Measurements from ENCODE around the gene COG1.
"Not testable (repeated sequence)": the region's sequence is repeated elsewhere in the genome, so short reads cannot be mapped to it uniquely, and the experiment has no call there.

Gene COG1

GRCh38 chr17:73192894-73193701 lies at the start of gene COG1:
COG1 (plus strand) TSS chr17:73193055; CDS start chr17:73193070, 15 bp downstream.
- H3K27ac ChIP-seq, result peak within 1 kb of the TSS; percentile 89
- H3K4me1 ChIP-seq (ENCODE audit: low read depth, poor library complexity, severe bottlenecking), result peaks cover 24% of the 10 kb centered on the region
- H3K79me2 ChIP-seq (ENCODE audit: insufficient read depth, low read depth), result peaks cover 18% of the 10 kb centered on the region; the same call in 1 of the 2 replicates
- no peaks in the 10 kb centered on the region for H3K27me3 ChIP-seq (ENCODE audit: insufficient read depth, low read depth)
- peak within 1 kb of the TSS; percentile 100 for H3K4me2 ChIP-seq
- H3K9ac ChIP-seq, result peak within 1 kb of the TSS; percentile 93
- peak within 1 kb of the TSS; percentile 35 for H3K4me3 ChIP-seq (IDR thresholded peaks at IDR 0.05; ENCODE audit: insufficient read depth, low read depth, low read length)
- TF ChIP-seq, protein P1, sequence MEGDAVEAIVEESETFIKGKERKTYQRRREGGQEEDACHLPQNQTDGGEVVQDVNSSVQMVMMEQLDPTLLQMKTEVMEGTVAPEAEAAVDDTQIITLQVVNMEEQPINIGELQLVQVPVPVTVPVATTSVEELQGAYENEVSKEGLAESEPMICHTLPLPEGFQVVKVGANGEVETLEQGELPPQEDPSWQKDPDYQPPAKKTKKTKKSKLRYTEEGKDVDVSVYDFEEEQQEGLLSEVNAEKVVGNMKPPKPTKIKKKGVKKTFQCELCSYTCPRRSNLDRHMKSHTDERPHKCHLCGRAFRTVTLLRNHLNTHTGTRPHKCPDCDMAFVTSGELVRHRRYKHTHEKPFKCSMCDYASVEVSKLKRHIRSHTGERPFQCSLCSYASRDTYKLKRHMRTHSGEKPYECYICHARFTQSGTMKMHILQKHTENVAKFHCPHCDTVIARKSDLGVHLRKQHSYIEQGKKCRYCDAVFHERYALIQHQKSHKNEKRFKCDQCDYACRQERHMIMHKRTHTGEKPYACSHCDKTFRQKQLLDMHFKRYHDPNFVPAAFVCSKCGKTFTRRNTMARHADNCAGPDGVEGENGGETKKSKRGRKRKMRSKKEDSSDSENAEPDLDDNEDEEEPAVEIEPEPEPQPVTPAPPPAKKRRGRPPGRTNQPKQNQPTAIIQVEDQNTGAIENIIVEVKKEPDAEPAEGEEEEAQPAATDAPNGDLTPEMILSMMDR (conservative IDR thresholded peaks at IDR 0.05; ENCODE audit: low read depth, low read length), result no peak
- H4K20me1 ChIP-seq (ENCODE audit: insufficient read depth), result no peaks in the 10 kb centered on the region
- H3K36me3 ChIP-seq (ENCODE audit: insufficient read depth), result peaks cover 8% of the 10 kb centered on the region; the same call in 1 of the 2 replicates
- H2AFZ ChIP-seq (ENCODE audit: low read depth), result peak within 1 kb of the TSS; percentile 90

GRCh38 chr17:73144209-73144608 lies 48.6 kb upstream of the COG1 start:
- not testable (repeated sequence) for H4K20me1 ChIP-seq (ENCODE audit: insufficient read depth); H3K36me3 ChIP-seq (ENCODE audit: insufficient read depth); H3K79me2 ChIP-seq (ENCODE audit: insufficient read depth, low read depth); H3K4me2 ChIP-seq; H3K27me3 ChIP-seq (ENCODE audit: insufficient read depth, low read depth); H3K9ac ChIP-seq; H2AFZ ChIP-seq (ENCODE audit: low read depth); H3K4me1 ChIP-seq (ENCODE audit: low read depth, poor library complexity, severe bottlenecking); H3K27ac ChIP-seq; H3K4me3 ChIP-seq (IDR thresholded peaks at IDR 0.05; ENCODE audit: insufficient read depth, low read depth, low read length)

DNA sequence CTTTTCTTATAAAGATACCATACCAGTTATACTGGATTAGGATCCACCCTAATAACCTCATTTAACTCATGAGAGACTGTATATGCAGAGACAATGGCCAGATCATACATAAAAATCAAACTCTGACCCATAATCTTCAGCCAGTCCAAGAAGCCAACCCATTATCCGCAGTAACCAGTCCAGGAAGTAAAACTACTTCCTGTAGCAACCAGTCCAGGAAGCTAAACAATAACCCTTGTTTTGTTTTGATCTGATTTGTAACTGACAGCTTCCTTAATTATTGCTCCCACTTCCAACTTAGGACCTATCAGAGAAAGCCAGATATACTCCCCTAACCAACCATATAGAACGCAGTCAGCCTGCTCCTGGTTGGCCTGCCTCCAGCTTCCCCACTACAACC lies 47.2 kb upstream of the COG1 start:
- H3K4me2 ChIP-seq, result no peak overlapping the region
- TF ChIP-seq, protein P1 (conservative IDR thresholded peaks at IDR 0.05; ENCODE audit: low read depth, low read length), result no peak
- no peaks in the 10 kb centered on the region for H4K20me1 ChIP-seq (ENCODE audit: insufficient read depth)
- no peak overlapping the region for H2AFZ ChIP-seq (ENCODE audit: low read depth)
- H3K36me3 ChIP-seq (ENCODE audit: insufficient read depth), result no peaks in the 10 kb centered on the region
- no peak overlapping the region for H3K27ac ChIP-seq
- no peaks in the 10 kb centered on the region for H3K79me2 ChIP-seq (ENCODE audit: insufficient read depth, low read depth)
- no peaks in the 10 kb centered on the region for H3K27me3 ChIP-seq (ENCODE audit: insufficient read depth, low read depth)
- H3K4me3 ChIP-seq (IDR thresholded peaks at IDR 0.05; ENCODE audit: insufficient read depth, low read depth, low read length), result no peak overlapping the region
- no peaks in the 10 kb centered on the region for H3K4me1 ChIP-seq (ENCODE audit: low read depth, poor library complexity, severe bottlenecking)
- H3K9ac ChIP-seq, result no peak overlapping the region

DNA sequence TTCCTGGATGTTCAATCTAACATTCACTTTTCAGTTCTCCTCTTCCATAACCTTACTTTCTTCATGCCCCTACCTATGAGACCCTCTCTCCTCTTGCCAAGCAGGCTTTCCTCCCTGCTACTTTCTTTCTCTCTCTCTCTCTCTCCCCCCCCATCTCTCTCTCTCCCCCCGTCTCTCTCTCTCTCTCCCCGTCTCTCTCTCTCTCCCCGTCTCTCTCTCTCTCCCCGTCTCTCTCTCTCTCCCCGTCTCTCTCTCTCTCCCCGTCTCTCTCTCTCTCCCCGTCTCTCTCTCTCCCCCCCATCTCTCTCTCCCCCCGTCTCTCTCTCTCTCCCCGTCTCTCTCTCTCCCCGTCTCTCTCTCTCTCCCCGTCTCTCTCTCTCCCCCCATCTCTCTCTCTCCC lies 45.1 kb upstream of the COG1 start:
- H3K79me2 ChIP-seq (ENCODE audit: insufficient read depth, low read depth); H3K4me3 ChIP-seq (IDR thresholded peaks at IDR 0.05; ENCODE audit: insufficient read depth, low read depth, low read length); H3K9ac ChIP-seq; H4K20me1 ChIP-seq (ENCODE audit: insufficient read depth); H3K27ac ChIP-seq; H3K4me2 ChIP-seq; H3K36me3 ChIP-seq (ENCODE audit: insufficient read depth); H3K4me1 ChIP-seq (ENCODE audit: low read depth, poor library complexity, severe bottlenecking); H2AFZ ChIP-seq (ENCODE audit: low read depth); H3K27me3 ChIP-seq (ENCODE audit: insufficient read depth, low read depth): not testable (repeated sequence)

DNA sequence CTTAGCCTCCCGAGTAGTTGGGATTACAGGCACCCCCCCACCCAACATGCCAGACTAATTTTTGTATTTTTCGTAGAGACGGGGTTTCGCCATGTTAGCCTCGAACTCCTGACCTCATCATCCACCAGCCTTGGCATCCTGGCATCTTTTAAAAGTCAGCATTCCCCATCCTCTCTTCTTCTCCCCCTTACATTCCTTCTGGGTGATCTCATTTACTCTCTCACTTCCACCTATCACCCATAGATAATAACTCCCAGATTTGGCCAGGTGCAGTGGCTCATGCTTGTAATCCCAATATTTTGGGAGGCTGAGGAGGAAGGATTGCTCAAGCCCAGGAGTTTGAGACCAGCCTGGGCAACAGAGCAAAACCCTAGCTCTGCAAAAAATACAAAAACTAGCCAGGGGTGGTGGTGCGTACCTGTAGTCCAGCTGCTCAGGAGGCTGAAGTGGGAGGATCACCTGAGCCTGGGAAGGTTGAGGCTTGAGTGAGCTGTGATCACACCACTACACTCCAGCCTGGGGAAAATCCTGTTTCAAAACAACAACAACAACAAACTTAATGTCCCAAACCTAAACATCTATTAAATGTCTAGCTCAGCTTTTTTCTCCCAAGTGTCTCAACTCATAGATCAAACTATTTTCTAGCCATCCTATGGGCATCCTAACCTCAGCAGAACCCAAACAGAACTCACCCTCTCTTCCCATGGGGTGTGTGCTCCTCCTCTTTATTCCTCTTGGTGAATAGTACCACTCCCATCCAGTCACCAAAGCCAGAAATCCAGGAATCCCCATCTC lies 44.1 kb upstream of the COG1 start:
- H3K27me3 ChIP-seq (ENCODE audit: insufficient read depth, low read depth), result no peaks in the 10 kb centered on the region
- H3K9ac ChIP-seq, result no peak overlapping the region
- H3K36me3 ChIP-seq (ENCODE audit: insufficient read depth), result no peaks in the 10 kb centered on the region
- TF ChIP-seq, protein P1 (conservative IDR thresholded peaks at IDR 0.05; ENCODE audit: low read depth, low read length), result no peak
- no peaks in the 10 kb centered on the region for H4K20me1 ChIP-seq (ENCODE audit: insufficient read depth)
- no peak overlapping the region for H3K4me3 ChIP-seq (IDR thresholded peaks at IDR 0.05; ENCODE audit: insufficient read depth, low read depth, low read length)
- no peak overlapping the region for H2AFZ ChIP-seq (ENCODE audit: low read depth)
- no peak overlapping the region for H3K27ac ChIP-seq
- no peak overlapping the region for H3K4me2 ChIP-seq
- H3K4me1 ChIP-seq (ENCODE audit: low read depth, poor library complexity, severe bottlenecking), result no peaks in the 10 kb centered on the region
- H3K79me2 ChIP-seq (ENCODE audit: insufficient read depth, low read depth), result no peaks in the 10 kb centered on the region

GRCh38 chr17:73150622-73151300 lies 42.1 kb upstream of the COG1 start:
- H3K27me3 ChIP-seq (ENCODE audit: insufficient read depth, low read depth); H3K4me3 ChIP-seq (IDR thresholded peaks at IDR 0.05; ENCODE audit: insufficient read depth, low read depth, low read length); H3K4me2 ChIP-seq; H3K9ac ChIP-seq; H2AFZ ChIP-seq (ENCODE audit: low read depth); H3K36me3 ChIP-seq (ENCODE audit: insufficient read depth); H3K27ac ChIP-seq; H3K4me1 ChIP-seq (ENCODE audit: low read depth, poor library complexity, severe bottlenecking); H4K20me1 ChIP-seq (ENCODE audit: insufficient read depth); H3K79me2 ChIP-seq (ENCODE audit: insufficient read depth, low read depth): not testable (repeated sequence)

All from KMS-11 (cell line).